HG02571 (cell line): ENCODE measurements around the gene MEAK7.
"Not testable (repeated sequence)": the region's sequence is repeated elsewhere in the genome, so short reads cannot be mapped to it uniquely, and the experiment has no call there.

Experiments used
- ATAC-seq: cut with Tn5 transposase; IDR thresholded peaks from one replicate; pipeline ENCODE4 v1.9.1; 2021; ENCODE audit warnings: mild to moderate bottlenecking, moderate library complexity; ENCODE audit not compliant: unreplicated experiment

The MEAK7 gene

DNA sequence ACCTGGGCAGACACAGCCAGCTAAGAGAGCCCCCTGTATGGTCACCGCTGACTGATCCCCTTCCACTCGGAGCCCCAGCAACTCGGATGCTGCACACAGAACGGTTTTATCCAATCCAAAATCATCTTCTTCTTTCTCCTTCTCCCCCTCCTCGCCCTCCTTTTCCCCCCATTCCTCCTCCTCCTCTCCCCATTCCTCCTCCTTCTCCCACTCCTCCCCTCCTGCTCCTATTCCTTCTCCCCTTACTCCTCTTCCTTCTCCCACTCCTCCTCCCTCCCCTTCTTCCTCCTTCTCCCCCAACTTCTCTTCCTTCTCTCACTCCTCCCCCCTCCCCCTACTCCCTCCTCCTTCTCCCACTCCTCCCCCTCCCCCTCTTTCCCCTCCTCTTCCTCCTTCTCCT lies 30.4 kb upstream of the MEAK7 start:
- ATAC-seq = no peak

DNA sequence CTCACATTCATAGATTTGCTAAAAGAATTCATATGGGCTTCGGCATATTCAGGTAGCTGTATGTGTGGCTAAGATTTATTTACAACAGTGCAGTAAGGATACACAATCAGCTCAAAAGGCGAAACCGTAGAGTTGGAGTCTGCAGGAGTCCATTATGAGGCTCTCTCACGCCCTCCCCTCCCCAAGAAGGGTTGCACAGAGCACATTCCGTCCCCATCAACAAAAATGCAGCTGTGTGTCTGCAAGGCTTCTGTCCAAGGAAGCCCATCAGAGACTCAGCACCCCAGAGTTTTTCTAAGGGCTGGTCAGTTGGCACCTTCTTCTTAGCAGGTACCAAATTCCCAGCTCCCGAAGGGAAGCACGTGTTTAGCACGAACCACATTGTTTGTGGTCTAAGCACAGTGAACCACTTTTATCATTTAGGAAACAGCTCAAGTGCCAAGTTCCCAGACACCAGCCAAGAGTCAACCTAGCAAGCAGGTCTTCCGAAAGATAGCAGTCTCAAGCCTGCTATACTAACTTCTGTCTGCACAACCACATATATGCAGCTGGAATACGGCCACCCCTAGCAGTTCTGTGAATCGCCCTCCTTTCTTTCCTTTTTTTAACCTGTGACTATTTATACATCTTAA lies 28.5 kb upstream of the MEAK7 start:
- no peak for ATAC-seq

DNA sequence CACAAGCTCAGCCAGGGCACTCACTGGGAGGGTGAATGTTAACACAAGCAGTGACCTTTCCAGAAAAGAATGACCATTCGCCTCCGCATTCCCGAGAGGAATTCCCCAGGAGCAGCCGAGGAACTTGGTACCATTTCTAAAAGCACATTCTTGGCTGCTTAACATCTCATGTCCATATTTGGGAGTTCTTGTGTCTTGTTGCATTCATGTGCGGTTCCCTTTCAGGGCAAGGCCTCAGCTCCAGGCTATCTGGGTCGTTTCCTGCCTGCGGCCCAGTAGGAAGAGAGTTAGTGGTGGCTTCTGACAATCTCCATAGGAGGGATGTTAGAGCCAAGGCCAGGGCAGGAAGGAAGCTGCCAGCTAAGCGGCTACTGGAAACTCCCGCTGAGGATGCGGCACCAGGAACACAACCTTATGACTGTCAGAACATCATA lies 27.8 kb upstream of the MEAK7 start:
- ATAC-seq = no peak

DNA sequence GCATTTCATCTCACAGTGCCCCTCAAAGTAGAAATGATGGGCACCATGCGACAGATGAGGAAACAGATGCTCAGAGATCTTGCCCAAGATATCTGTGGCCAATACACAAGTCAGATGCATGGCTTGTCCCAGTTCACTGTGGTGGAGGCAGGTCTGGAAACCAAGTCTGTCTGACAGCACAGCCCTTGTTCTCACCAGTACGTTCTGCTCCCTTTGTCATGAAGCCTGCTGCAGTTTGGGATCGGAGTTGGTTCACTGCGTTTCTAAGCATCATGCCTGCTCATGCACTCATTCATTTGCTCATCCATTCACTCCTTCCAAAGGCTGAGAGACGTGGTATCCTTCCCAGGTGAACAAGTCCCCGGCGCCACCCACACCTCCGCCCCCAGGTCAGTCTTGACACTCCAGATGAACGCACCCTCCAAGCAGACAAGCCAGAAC lies 27.2 kb upstream of the MEAK7 start:
- no peak for ATAC-seq

DNA sequence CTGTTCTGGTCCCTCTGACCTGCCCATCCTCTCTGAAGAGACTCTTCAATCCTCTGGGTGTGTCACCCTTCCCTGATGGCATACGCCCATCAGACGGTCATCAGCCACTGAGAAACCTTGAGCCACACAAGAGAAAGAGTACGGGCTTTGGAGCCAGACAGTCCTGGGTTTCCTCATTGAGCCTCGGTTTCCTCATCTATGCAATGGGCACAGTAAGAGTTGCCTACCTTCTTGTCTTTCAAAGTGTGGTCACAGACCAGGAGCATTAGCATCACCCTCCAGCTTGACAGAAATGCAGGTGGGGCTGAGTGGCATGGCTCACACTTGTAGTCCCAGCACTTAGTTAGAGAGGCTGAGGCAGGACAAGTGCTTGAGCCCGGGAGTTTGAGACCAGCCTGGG lies 26.1 kb upstream of the MEAK7 start:
- no peak for ATAC-seq

DNA sequence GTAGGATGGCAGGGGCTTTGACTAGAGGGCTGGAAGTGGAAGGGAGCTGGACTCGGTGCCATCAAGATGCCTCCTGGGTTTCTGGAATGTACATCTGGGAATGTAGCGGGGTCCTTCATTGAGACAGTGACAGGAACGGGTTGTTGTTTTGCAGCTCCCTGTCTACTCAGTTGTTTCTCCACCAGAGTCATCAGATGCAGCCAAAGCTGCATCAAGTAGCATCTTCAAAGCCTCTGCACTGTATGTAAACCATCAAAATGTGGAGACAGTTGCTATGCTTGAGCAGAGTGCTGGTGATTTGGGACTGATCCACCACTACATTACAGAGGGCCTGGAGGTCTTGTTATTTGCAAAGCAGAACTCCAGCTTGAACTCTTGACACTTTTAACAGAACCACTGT lies 25.1 kb upstream of the MEAK7 start:
- no peak for ATAC-seq

DNA sequence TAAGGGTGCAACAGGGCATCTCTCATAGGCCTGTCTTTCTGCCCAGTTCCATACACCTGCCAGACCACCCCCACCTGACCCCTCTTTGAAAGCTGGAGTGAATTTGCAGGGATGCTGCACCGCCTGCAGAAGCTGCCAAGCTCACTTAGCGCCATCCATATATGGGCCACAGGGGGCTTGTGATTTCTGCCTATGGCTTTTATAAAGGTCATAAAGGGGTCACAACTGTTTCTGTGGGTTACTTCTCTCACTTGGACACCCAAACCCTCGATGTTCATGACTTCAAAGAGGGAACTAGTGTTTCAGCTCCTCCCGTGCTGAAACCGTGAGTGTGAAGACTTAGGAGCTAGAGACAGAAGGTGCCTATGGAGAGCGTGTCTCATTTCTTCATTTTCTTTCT lies 23.9 kb upstream of the MEAK7 start:
- ATAC-seq = no peak

DNA sequence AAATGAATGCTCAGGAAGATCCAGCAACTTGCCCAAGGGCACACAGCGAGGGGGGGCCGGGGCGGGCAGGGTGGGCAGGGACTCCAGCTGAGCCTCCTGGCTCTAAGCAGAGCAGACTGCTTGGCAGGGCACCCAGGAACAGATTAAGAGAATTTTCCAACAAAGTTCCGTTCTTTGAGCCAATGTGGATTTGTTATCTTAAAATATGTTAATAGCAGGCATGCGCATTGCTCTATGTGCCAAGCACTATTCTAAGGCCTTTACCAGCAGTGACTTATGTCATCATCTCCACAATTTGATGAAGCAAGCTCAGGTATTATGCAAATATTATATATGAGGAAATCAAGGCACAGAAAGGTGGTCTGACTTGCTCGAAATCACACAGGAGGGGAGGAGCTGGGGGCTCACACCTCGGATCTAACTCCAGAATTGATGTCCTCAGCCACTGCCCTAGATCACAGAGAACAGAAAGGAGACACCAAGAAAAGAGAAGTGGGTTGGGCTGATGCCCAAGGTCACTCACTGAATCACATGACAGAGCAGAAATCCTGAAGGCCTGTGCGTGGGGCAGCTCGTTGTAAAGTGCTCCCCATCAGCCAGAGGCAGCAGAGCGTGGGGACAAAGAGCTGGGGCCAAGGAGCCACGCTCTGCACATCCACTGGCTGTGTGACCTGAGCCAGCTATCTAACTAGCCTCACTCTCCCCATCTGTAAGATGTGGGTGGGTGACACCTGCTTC lies 23.2 kb upstream of the MEAK7 start:
- no peak for ATAC-seq

DNA sequence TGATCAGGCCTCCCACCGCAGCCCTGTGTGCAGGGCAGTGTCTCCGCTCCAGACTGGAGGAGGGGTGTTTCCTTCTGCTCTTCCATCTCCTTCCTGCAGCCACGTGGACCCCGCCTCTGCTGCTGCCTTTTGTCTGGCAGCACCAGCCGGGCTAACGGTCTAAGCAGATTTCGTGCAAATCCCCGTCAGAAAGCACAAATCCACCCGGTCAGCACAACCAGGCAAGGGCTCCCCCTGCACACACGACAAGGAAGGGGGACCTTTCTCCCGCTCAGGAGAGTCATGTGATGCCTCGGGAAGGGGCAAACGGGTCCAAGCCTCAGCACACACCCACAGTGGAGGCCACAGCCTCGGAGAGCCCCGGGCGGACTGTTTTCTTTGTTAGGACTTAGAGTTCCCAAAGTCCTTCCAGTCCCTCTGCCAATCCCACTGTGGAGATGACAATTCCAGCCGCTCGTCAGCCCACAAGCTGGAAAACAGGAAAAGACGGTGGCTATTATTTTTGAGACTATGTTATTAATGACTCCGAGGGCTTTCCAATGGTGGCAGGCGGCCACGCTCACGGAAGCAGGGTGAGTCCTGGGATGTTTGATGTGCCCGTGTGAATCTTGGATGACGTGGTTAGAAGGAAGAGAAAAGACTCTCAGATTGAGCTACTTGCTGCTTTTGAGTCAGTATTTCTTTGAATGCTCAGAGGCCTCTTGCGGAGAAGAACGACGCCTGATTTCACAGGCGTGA lies 22.5 kb upstream of the MEAK7 start:
- no peak for ATAC-seq

DNA sequence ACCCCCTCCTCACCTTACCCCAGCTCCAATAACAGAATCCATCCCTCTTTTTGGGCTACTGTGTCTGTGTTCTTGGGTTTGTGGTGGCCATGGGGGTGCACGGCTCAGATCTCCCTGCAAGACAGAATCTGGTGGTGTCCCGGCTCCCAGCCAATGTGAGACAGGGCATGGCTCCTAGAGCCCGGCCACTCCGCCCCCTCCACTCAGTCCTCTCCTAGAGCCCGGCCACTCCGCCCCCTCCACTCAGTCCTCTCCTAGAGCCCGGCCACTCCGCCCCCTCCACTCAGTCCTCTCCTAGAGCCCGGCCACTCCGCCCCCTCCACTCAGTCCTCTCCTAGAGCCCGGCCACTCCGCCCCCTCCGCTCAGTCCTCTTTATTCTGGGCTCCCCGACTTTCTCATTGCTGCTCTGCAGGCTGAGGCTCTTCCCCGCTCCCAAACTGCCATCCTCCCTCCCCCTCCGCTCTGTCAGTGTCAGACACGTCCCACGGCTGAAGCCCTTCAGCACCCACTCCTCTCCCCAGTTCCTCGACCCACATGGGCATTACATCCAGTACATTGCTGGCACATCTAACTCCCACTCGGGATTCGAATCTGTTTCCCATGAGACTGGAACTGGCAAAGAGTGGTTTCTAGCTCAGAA lies 20.6 kb upstream of the MEAK7 start:
- not testable (repeated sequence) for ATAC-seq

DNA sequence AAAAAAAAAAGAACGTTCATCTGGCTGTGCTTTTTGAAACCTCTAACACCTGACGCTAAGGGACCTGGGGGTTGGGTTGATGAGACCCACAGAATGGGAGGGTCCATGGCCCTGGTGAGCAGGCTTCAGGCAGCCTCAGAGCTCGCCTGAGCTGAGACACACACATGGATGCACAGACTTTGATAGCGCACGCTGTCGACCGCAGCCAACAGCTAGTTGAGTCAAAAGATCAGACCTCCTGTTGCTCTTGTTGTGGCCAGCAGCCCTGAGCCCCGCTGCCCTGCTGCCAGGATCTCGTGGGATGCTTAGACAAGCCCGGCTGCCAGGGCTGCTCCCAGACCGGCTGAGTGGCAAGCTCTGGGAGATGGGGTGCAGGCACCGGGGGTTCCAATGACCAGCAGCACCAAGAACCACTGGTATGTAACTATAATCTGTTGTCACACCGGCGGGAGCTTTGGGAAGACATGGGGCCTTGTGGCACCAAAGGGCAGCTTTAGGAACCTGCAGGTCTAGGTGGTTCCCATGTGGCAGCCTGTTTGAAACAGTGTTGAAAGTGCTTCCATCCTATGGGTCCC lies 20.0 kb upstream of the MEAK7 start:
- ATAC-seq = no peak

DNA sequence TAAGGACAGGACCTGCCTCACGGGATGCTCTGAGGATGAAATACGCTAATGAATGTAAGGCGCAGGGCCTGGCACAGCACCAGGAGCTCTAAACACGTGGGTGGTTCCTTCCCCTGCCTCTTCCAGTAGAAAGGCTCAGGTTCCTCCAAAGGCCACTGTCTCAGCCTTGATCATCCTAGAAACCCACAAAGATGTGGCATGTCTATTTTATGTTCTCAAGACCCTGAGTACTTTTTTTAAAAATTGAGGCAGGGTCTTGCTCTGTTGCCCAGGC lies 17.0 kb upstream of the MEAK7 start:
- no peak for ATAC-seq

DNA sequence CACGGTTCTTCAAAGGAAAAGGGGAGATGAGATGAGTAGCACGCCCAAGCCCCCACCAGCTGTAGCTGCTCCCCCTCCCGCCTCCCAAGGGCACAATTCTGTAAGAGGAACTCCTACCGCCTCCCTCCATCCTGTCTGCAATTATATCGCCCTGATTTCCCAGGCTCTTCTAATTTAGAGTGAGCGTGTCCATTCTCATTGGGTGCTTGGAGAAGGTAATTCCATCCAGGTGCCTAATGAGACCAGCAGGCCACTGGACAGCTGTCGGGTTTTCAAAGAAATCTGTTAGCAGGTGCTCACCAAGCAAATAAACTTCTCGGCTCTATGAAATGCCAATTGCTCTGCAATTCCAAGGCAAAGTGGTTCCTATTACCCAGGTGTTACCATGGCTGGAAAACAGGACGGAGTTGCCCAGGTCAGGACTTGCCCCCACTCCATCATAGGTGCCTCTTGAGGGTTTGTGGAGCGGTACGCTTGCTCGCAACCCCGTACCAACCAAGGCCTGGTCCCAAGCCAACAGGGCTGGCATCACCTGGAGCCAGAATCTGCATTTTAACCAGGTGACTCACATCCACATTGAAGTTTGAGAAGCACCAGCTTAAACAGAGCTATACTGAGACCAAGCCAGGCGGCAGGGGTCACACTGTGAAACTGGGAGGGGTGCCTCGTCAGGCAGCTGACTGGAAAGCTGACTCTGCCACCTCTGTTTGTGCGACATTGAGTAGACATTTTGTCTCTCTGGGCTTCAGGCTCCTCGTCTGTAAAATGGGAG lies 16.5 kb upstream of the MEAK7 start:
- no peak for ATAC-seq

DNA sequence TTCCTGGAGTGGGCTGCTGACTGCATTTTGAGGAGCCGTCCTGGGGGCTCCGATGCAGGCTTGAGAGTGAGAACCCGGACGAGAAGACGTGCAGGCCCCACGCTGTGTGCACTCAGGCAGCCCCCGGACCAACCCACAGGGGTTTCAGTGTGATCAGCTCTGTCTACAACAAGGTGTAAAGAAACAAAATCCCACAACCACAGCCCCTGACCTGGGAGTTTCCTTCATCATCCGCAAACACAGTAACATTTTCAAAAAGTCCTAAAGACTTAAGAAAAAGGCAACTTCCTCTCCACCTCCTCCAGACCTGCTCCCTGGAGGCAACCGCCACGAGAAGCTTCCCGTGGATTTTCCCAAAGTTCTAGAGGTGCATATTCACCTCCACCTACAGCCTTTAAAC lies 15.4 kb upstream of the MEAK7 start:
- ATAC-seq = no peak

DNA sequence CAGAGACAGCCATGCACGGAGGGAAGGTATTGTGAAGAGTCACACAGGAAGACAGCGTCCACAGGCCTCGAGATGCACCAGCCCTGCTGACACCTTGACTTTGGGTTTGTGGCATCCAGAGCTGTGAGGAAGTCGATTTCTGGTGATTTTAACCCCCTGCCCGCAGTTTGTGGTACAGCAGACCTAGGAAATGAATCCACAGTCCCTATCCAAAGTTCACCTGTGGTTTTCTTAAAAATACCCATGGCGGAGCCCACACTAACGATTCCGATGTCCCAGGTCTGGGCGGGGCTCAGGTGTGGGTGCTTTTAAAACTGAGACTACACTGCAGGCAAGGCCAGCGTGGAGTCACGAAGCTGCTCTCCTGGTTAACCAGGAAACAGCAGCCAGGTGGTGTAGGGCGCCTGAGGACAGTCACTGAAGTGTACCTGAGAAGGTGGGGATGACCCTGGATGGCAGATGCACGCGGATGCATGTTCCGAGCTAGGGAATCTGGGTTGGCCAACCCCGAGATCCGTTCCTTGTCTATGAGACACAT lies 14.4 kb upstream of the MEAK7 start:
- ATAC-seq = no peak

DNA sequence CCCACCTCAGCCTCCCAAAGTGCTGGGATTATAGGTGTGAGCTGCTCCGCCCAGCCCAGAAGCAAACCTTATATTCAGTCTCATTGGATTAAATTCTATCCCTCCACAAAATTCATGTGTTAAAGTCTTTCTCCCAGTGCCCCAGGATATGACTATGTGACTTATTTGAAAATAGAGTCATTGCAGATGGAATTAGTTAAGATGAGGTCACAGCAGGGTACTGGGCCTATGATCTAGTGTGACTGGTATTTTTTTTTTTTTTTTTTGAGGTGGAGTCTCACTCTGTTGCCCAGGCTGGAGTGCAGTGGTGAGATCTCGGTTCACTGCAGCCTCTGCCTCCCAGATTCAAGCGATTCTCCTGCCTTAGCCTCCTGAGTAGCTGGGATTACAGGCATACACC lies 13.8 kb upstream of the MEAK7 start:
- not testable (repeated sequence) for ATAC-seq

DNA sequence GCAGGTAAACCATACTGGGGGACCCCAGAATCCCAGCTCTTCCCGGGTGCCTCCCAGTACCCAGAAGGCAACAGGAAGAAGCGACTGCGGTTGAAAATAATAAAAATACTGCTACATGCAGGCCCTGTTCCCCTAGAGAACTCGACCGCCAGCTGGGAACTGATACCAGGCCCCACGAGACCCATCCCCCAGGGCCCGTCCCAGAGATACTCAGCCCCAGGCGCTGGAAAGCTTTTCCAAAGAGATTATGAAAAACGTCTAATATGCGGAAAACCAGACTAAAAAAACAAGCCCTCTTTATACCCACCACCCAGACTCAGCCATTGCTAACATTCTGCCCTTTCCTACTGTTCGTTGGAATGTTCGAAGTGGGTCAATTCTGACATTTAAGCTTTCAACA lies 12.9 kb upstream of the MEAK7 start:
- ATAC-seq = no peak

DNA sequence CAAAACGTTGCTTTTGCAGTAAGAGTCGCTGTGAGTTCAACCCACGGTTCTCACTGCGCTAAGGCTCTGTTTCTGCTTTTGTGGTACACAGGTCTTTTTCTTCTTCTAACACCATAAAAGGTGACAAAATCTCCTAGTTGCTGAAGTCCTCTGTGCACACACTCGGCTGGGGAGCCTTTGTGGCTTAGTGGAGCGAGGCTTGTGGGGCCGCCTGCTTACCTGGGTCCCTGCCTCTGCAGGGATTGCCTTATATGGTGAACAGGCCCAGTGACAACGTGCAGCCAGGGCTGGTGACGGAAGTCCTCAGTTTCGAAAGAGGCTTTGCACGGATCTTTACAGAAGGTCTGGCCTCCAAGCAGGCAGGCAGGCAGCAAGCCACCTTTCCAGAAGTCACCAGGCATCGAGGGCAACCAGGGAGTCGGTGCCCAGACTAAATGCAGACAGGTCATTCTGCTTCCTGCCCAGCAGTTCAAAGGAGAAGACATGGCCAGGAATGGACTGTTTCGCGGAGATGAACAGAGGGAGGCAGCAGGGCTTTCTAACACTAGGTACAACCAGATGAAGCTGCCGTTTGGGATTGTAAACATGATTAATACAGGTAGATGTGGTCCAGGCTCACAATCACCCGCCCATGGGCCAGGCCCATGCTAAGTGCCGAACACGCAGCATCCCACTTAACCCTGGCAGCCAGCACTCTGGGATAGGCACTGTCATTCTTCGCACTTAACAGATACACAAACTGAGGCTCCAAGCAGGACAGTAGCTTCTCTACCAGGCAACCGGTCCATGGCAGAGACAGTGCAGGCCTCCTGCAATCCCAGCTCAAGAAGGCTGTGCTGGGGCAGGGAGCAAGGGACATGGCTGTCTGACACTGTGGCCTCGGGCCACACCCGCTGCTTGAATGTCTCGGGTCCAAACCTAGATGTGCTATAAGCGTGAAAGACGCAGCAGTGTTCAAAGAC lies 10.7 kb upstream of the MEAK7 start:
- peak; percentile 74 for ATAC-seq

DNA sequence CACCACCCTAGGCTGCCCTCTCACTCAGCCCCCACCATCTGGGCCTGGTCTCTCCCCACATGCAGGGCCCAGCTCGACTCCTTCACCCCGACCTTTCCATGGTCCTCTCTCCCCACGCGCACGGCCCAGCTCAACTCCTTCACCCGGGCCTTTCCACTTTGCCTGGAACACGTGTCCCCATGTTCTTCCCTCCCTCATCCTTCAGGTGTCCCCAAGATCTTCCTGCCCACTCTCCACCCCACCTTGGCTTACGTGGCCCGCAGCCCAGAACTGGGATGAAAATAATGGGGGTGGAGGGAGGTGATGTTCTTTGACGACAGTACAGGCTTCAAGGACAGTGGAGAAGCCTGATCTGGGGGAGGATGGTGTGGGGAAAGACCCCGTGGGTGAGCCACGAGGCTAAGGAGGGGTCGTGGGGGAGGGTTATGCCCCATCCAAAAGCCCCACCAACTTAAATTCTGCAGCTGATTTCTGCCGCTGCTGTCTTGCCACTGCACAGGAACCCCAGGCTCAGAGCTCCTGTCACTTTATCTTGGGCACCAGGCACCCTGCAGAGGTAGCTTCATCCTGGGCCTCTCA lies 9.9 kb upstream of the MEAK7 start:
- no peak for ATAC-seq
